HCEC 1CT (cell line): ENCODE measurements around the gene FBXO40.

Experiments
- DNase-seq: peaks from one replicate; pipeline ENCODE4 v3.0.0-alpha.2; 2017

Gene FBXO40

GRCh38 chr3:121621491-121621890 is 28.3 kb downstream of the FBXO40 start:
- DNase-seq, result no peak

GRCh38 chr3:121624147-121624899 is 31.1 kb downstream of the FBXO40 start:
- no peak for DNase-seq

- no peak for DNase-seq
Measured at GRCh38 chr3:121626495-121626894, 33.3 kb downstream of the FBXO40 start.

GRCh38 chr3:121627211-121627610 is 34.0 kb downstream of the FBXO40 start:
- no peak for DNase-seq

- no peak for DNase-seq
Measured at GRCh38 chr3:121627622-121628021, 34.4 kb downstream of the FBXO40 start.

GRCh38 chr3:121629601-121630000 is 36.4 kb downstream of the FBXO40 start:
- no peak for DNase-seq

GRCh38 chr3:121630355-121630754 is 37.2 kb downstream of the FBXO40 start:
- DNase-seq, result no peak

- no peak for DNase-seq
Measured at GRCh38 chr3:121637922-121638321, 44.7 kb downstream of the FBXO40 start.

- no peak for DNase-seq
Measured at GRCh38 chr3:121641127-121641526, 47.9 kb downstream of the FBXO40 start.

- no peak for DNase-seq
Measured at GRCh38 chr3:121642601-121643314, 49.6 kb downstream of the FBXO40 start.

GRCh38 chr3:121645054-121645453 is 51.9 kb downstream of the FBXO40 start:
- no peak for DNase-seq

- DNase-seq, result no peak
Measured at GRCh38 chr3:121648219-121648958, 55.2 kb downstream of the FBXO40 start.

GRCh38 chr3:121649645-121650044 is 56.5 kb downstream of the FBXO40 start:
- peak; percentile 54 for DNase-seq

- DNase-seq, result peak; percentile 4
Measured at GRCh38 chr3:121651684-121652083, 58.5 kb downstream of the FBXO40 start.

GRCh38 chr3:121654493-121655385 is 61.6 kb downstream of the FBXO40 start:
- no peak for DNase-seq

- DNase-seq, result no peak
Measured at GRCh38 chr3:121658716-121659435, 65.7 kb downstream of the FBXO40 start.

- DNase-seq, result no peak
Measured at GRCh38 chr3:121659586-121659985, 66.4 kb downstream of the FBXO40 start.

- DNase-seq, result no peak
Measured at GRCh38 chr3:121660356-121661171, 67.4 kb downstream of the FBXO40 start, which contains the start of gene HCLS1. TSS of gene HCLS1 (minus strand) at chr3:121660903. CDS start at chr3:121658347, 2,556 bp downstream.

GRCh38 chr3:121661376-121661775 is 68.2 kb downstream of the FBXO40 start:
- no peak for DNase-seq

- DNase-seq, result no peak
Measured at GRCh38 chr3:121662742-121663141, 69.6 kb downstream of the FBXO40 start.
